Kidney (tissue), 14 donors: ENCODE data around the gene PRM1. TPM values are rescaled to one million over a fixed set of nuclear protein-coding genes. Genes with fewer than 3 reads are reported as not detected.

Experiments
- DNase-seq, 5 donors: peaks; one replicate each; pipeline ENCODE4 v3.0.0-alpha.2; 2013 to 2020
- FAIRE-seq: peaks from 2 replicates; lab custom pipeline; 2012; peaks lifted over from hg19 to GRCh38; lab: Jason Lieb, UNC
- H3K27ac ChIP-seq, 2 donors: one replicate each; pipeline ENCODE4 v1.7.0; 2013; ENCODE audit warnings: low read depth in 2 of 2, low read length in 2 of 2, inconsistent platforms in 1 of 2
- H3K27me3 ChIP-seq: one replicate; pipeline ENCODE4 v1.7.1; 2013; ENCODE audit warnings: low read length, inconsistent platforms; ENCODE audit not compliant: control insufficient read depth, insufficient read depth
- H3K36me3 ChIP-seq, 3 donors: one replicate each; pipeline versions ENCODE4 v1.7.0 to v1.7.1; 2013; ENCODE audit warnings: low read length in 3 of 3, control low read depth in 1 of 3, inconsistent platforms in 1 of 3; ENCODE audit not compliant: insufficient read depth in 3 of 3, control insufficient read depth in 2 of 3
- H3K4me1 ChIP-seq, 3 donors: one replicate each; pipeline versions ENCODE4 v1.7.0 to v1.7.1; 2013; ENCODE audit warnings: low read length in 3 of 3, inconsistent platforms in 1 of 3, low read depth in 1 of 3; ENCODE audit not compliant: control insufficient read depth in 2 of 3, insufficient read depth in 2 of 3
- H3K4me3 ChIP-seq, 3 donors: one replicate each; pipeline versions ENCODE4 v1.7.0 to v1.8.1; 2013; ENCODE audit warnings: low read length in 3 of 3, control low read depth in 1 of 3, inconsistent platforms in 1 of 3
- H3K9ac ChIP-seq, 3 donors: one replicate each; pipeline versions ENCODE4 v1.7.0 to v1.7.1; 2013; ENCODE audit warnings: low read length in 3 of 3, control low read depth in 1 of 3, inconsistent platforms in 1 of 3
- H3K9me3 ChIP-seq, 3 donors: one replicate each; pipeline versions ENCODE4 v1.7.0 to v1.7.1; 2013; ENCODE audit warnings: low read length in 3 of 3, control low read depth in 1 of 3, inconsistent platforms in 1 of 3; ENCODE audit not compliant: control insufficient read depth in 2 of 3, insufficient read depth in 1 of 3
- intact Hi-C: fragments of 100-400 bp; cut with DNase I; formaldehyde crosslinking; loops from one replicate; pipeline ENCODE4 v1.11.1; 2022
- polyA plus RNA-seq: library from polyadenylated mRNA; stranded (reverse); fragments of 350-450 nt; fragmentation: Illumina TruSeq; extraction: RNeasy Lipid Tissue Mini Kit (QIAGEN cat#74804); gene quantifications from one replicate; pipeline ENCODE4 v1.2.3, GENCODE V29; 2014; ENCODE audit warnings: low read depth, low replicate concordance; ENCODE audit not compliant: insufficient read depth
- total RNA-seq: library from RNA; stranded (reverse); fragmentation: NEBNext Ultra II Directional; extraction: Animal tissue kit (Norgen Biotek cat#: 25700); gene quantifications from one replicate; pipeline ENCODE4 v1.2.1, GENCODE V29; 2021
- TF ChIP-seq, protein P1 (sequence below): IDR thresholded peaks from 3 replicates; pipeline ENCODE4 v1.5.1; 2012; ENCODE audit warnings: mild to moderate bottlenecking, moderate library complexity, borderline replicate concordance; ENCODE audit not compliant: insufficient read depth; ENCODE audit errors: extremely low read depth
- donor health status: control.
- donor health status: control.
- donor health status: control.
- donor health status: control.
- donor health status: control.
- donor health status: DM: yes; HTN: yes; CAD: no.
- donor health status: Normal renal cell carcinoma (clear cell type).

PRM1 gene
- total and polyA plus RNA-seq, 2 donors from 2014 or later: not detected

DNA sequence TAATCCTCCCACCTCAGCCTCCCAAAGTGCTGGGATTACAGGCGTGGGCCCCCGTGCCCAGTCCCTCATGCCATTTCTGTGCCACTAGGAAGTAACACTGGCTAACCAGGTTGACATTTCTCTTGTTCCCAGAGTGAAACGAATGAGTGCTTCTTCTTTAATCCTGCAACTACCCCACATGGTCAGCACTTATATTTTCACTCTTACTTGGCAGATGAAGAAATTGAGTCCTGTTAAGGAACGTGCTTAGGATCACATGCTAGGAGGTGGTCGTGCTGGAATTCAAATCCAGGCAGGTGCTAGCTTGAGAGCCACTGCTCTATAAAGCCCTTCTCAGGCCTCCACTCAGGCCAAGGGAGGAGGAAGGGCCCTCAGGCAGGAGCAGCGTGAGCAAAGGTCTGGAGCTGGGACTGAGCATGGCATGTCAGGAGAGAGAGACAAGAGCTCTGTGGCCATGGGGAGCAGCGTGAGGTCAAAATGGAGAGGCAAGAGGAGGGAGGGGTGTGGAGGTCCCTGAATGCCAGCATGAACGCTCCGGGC, 45.7 kb upstream of the PRM1 start:
- TF ChIP-seq, protein P1, sequence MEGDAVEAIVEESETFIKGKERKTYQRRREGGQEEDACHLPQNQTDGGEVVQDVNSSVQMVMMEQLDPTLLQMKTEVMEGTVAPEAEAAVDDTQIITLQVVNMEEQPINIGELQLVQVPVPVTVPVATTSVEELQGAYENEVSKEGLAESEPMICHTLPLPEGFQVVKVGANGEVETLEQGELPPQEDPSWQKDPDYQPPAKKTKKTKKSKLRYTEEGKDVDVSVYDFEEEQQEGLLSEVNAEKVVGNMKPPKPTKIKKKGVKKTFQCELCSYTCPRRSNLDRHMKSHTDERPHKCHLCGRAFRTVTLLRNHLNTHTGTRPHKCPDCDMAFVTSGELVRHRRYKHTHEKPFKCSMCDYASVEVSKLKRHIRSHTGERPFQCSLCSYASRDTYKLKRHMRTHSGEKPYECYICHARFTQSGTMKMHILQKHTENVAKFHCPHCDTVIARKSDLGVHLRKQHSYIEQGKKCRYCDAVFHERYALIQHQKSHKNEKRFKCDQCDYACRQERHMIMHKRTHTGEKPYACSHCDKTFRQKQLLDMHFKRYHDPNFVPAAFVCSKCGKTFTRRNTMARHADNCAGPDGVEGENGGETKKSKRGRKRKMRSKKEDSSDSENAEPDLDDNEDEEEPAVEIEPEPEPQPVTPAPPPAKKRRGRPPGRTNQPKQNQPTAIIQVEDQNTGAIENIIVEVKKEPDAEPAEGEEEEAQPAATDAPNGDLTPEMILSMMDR: no peak

DNA sequence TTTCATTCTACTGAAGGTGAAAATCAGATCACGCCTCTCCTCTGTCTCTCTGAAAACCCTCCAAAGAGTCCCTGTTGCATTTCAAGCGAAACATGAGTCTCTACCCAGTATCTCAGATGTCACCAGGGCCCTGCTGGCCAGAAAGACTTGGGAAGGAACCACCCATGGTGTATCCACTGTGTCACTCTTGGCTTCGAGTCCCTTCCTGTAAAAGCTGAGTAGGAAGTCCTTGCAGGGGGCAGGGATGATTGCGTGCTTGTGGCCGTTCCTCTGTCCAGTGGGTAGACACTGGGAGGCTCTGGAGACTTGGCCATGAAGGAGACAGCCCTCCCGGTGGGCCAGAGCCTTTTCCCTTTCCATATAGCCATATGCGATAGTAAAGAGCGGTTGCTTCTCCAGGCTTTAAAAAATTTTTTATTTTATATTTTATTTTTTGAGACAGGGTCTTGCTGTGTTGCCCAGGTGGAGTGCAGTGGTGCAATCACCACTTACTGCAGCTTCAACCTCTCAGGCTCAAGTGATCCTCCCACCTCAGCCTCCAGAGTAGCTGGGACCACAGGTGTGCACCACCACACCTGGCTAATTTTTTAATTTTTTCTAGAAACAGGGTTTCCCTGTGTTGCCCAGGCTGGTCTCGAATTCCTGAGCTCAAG, 45.1 kb upstream of the PRM1 start:
- Histone ChIP-seq H3K27ac (no peak overlapping the region), H3K9me3 (no peaks in the 10 kb centered on the region), H3K4me1 (peaks cover 0 to 11% (median 0%) of the 10 kb centered on the region in 3 donors), H3K4me3 (no peak overlapping the region), H3K36me3 (no peaks in the 10 kb centered on the region), H3K27me3 (no peaks in the 10 kb centered on the region), H3K9ac (no peak overlapping the region)
- DNase-seq (peak in 1 of 5 donors; percentile 75), FAIRE-seq (no peak)
- TF ChIP-seq, protein P1: no peak
- intact Hi-C loops: no loop called here

More for the DNA sequence above, 45.7 kb upstream of the PRM1 start:
- H3K36me3 ChIP-seq: no peaks in the 10 kb centered on the region
- no peaks in the 10 kb centered on the region for H3K9me3 ChIP-seq
- DNase-seq (no peak), FAIRE-seq (no peak)
- H3K27me3 ChIP-seq: no peaks in the 10 kb centered on the region
- H3K27ac ChIP-seq: no peak overlapping the region
- peaks cover 0 to 11% (median 0%) of the 10 kb centered on the region in 3 donors for H3K4me1 ChIP-seq
- no peak overlapping the region for H3K9ac ChIP-seq
- intact Hi-C loops: no loop called here
- H3K4me3 ChIP-seq: no peak overlapping the region

DNA sequence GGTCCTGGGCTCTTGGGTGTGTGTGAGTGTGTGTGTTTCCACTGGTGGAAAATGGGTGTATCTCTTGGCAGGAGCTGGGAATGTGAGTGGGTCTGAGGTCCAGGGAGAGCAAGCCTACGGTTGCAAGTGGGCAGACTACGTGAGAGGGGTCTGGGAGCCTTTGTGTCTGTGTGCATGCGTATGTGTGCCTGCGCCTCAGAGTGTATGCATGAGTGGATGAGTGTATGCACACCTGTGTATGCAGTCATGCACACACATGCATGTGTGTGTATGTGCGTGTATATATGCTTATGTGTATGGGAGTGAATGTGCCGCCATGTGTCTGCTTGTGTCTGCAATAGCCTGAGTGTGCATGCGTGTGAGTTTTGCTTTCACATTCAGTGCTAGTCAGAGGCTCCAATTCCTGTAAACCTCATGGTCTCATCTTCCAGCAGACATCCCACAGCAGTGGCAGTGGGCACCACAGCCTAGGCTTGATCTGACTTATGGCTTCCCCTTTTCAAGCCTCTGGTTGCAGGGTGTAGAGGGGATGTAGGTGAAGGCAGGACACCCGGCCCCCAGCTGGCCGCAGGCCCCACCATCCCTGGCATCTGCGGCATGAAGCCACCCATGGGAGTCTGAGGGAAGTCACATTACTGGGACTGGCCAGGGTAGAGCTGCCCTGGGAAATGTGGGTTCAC, 44.4 kb upstream of the PRM1 start:
- Histone ChIP-seq H3K9me3 (no peaks in the 10 kb centered on the region), H3K36me3 (no peaks in the 10 kb centered on the region), H3K27me3 (no peaks in the 10 kb centered on the region), H3K27ac (no peak overlapping the region), H3K4me3 (no peak overlapping the region), H3K4me1 (peaks cover 0 to 11% (median 0%) of the 10 kb centered on the region in 3 donors), H3K9ac (no peak overlapping the region)
- DNase-seq (no peak), FAIRE-seq (no peak)
- TF ChIP-seq, protein P1: no peak
- intact Hi-C loops: no loop called here
